Testis (tissue), 3 donors: ENCODE measurements around the gene CDC14A. TPM values are rescaled to one million over a fixed set of nuclear protein-coding genes. Genes with fewer than 3 reads are reported as not detected.

Source experiments
- DNase-seq: peaks from one replicate; pipeline ENCODE4 v3.0.0-alpha.2; 2019
- H3K27ac ChIP-seq, 2 donors: fragments of 200-600 bp; sonication (generic); one replicate each; pipeline ENCODE4 v1.5.1; 2019
- H3K27me3 ChIP-seq: fragments of 200-600 bp; sonication (generic); one replicate; pipeline ENCODE4 v1.5.1; 2019
- H3K36me3 ChIP-seq: fragments of 200-600 bp; sonication (generic); one replicate; pipeline ENCODE4 v1.5.1; 2017; ENCODE audit warnings: low read depth; ENCODE audit errors: missing control alignments
- H3K4me1 ChIP-seq: fragments of 200-600 bp; sonication (generic); one replicate; pipeline ENCODE4 v1.5.1; 2019
- H3K4me3 ChIP-seq, 2 donors: fragments of 200-600 bp; sonication (generic); one replicate each; pipeline ENCODE4 v1.5.1; 2017 to 2019
- H3K9me3 ChIP-seq: fragments of 200-600 bp; sonication (generic); one replicate; pipeline ENCODE4 v1.5.1; 2017
- CTCF ChIP-seq, 3 experiments: fragments of 450-650 bp in 2 of 3; fragments of 200-600 bp in 1 of 3; sonication (generic) in 1 of 3; IDR thresholded peaks; one replicate each; pipeline ENCODE4 v1.5.1; 2016 to 2019; ENCODE audit warnings: antibody characterized with exemption in 3 of 3, mild to moderate bottlenecking in 2 of 3, moderate library complexity in 1 of 3
- POLR2A ChIP-seq: fragments of 450-650 bp; IDR thresholded peaks from one replicate; pipeline ENCODE4 v1.6.1; 2017; ENCODE audit warnings: antibody characterized with exemption, mild to moderate bottlenecking, moderate library complexity
- WGBS, 2 donors: methylation state at CpG; one replicate each; pipeline ENCODE4 v1.1.5; 2018; 5-methylcytosine and 5-hydroxymethylcytosine counted together
- intact Hi-C: fragments of 100-400 bp; cut with DNase I; formaldehyde crosslinking; loops from one replicate; pipeline ENCODE4 v1.15.1; 2023; ENCODE audit warnings: low total_unique reads
- polyA plus RNA-seq: library from polyadenylated mRNA; stranded (reverse); fragments of 350-450 nt; fragmentation: Illumina TruSeq; extraction: RNeasy Lipid Tissue Mini Kit (QIAGEN cat#74804); gene quantifications from one replicate; pipeline ENCODE4 v1.2.3, GENCODE V29; 2014; ENCODE audit warnings: low read depth, low replicate concordance; ENCODE audit not compliant: insufficient read depth
- total RNA-seq, 2 donors: library from RNA; depleted of rRNA; stranded (reverse); fragments of >200 nt; gene quantifications; one replicate each; pipeline ENCODE4 v1.2.3, GENCODE V29; 2016

Gene CDC14A
- total and polyA plus RNA-seq, 3 donors from 2014 or later: 28.3 to 55.9 (median 40.6) TPM

- intact Hi-C loops: no loop called here
- Histone ChIP-seq H3K27ac (no peak overlapping the region), H3K27me3 (no peaks in the 10 kb centered on the region), H3K4me1 (no peaks in the 10 kb centered on the region), H3K4me3 (no peak overlapping the region), H3K9me3 (no peaks in the 10 kb centered on the region), H3K36me3 (no peaks in the 10 kb centered on the region)
- no peak for DNase-seq
- 94 to 95% methylated on average over 9 of the region's 9 CpGs for WGBS, 2 donors
- no peak for TF ChIP-seq POLR2A
- TF ChIP-seq CTCF (IDR thresholded peaks at IDR 0.05): no peak
These were observed 3.7 kb upstream of the CDC14A start for GRCh38 chr1:100348549-100349144.

GRCh38 chr1:100349246-100349645 lies 3.1 kb upstream of the CDC14A start:
- H3K36me3 ChIP-seq: no peaks in the 10 kb centered on the region
- no peaks in the 10 kb centered on the region for H3K9me3 ChIP-seq
- H3K27me3 ChIP-seq: no peaks in the 10 kb centered on the region
- no peak overlapping the region for H3K4me3 ChIP-seq
- DNase-seq: no peak
- 84 to 87% methylated on average over 4 of the region's 4 CpGs for WGBS, 2 donors
- no peak for TF ChIP-seq CTCF (IDR thresholded peaks at IDR 0.05)
- TF ChIP-seq POLR2A: no peak
- no peaks in the 10 kb centered on the region for H3K4me1 ChIP-seq
- no peak overlapping the region for H3K27ac ChIP-seq
- intact Hi-C loops: no loop called here

- TF ChIP-seq POLR2A: no peak
- no peak for TF ChIP-seq CTCF (IDR thresholded peaks at IDR 0.05)
- Histone ChIP-seq H3K4me3 (peak overlapping the region; percentile 85), H3K9me3 (no peaks in the 10 kb centered on the region), H3K36me3 (no peaks in the 10 kb centered on the region), H3K27ac (peak overlapping the region; percentile 86 to 91), H3K4me1 (no peaks in the 10 kb centered on the region), H3K27me3 (no peaks in the 10 kb centered on the region)
- no peak for DNase-seq
- intact Hi-C loops: no loop called here
- 59 to 61% methylated on average over 10 of the region's 10 CpGs for WGBS, 2 donors
These were observed 1.6 kb upstream of the CDC14A start for GRCh38 chr1:100350787-100351094.

GRCh38 chr1:100351095-100351887 lies 1.0 kb upstream of the CDC14A start:
- Histone ChIP-seq H3K27ac (peak overlapping the region; percentile 86 to 91), H3K36me3 (no peaks in the 10 kb centered on the region), H3K4me1 (no peaks in the 10 kb centered on the region), H3K4me3 (peak overlapping the region; percentile 85), H3K27me3 (no peaks in the 10 kb centered on the region), H3K9me3 (no peaks in the 10 kb centered on the region)
- intact Hi-C loops: no loop called here
- 0 to 2% methylated on average over 36 of the region's 36 CpGs for WGBS, 2 donors
- peak; percentile 95 for DNase-seq
- TF ChIP-seq POLR2A (no peak), CTCF (IDR thresholded peaks at IDR 0.05) (no peak)
